ENCODE results near the gene AUTS2. TPM values are rescaled to one million over a fixed set of nuclear protein-coding genes. Genes with fewer than 3 reads are reported as not detected.
A peak's percentile ranks its signal among the peaks of the same experiment; 100 is the strongest.

Gene AUTS2
- total and polyA plus RNA-seq, 2 donors, result 13.4 to 87.7 TPM

DNA sequence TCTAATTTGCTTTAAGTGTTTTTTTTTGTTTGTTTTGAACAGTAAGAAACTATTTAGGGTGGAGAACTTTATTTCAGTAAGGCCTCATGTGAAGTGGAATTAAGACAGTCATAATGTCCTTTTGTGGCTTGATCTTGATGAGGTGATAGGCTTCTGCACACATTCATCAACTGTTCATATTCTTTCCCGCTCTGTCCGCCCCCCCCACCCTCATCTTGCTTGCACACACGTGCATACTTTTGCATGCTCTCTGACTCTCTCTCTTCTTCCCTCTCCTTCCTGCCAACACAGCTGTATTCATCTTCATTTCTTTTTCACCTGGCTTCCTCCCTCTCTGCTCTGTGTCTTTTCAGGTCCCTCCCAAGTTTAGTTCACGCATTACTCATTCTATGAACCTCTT, 429.6 kb downstream of the AUTS2 start:
- Histone ChIP-seq H3K36me3 (ENCODE audit: insufficient read depth) (no peaks in the 10 kb centered on the region), H3K27ac (ENCODE audit: low read depth) (no peak overlapping the region), H3K4me1 (ENCODE audit: insufficient read depth) (no peaks in the 10 kb centered on the region), H3K4me3 (ENCODE audit: low read depth, low read length) (no peak overlapping the region)
- DNase-seq (ENCODE audit: extremely low spot score), result no peak
- 83% methylated on average over 4 of the region's 4 CpGs for WGBS

DNA sequence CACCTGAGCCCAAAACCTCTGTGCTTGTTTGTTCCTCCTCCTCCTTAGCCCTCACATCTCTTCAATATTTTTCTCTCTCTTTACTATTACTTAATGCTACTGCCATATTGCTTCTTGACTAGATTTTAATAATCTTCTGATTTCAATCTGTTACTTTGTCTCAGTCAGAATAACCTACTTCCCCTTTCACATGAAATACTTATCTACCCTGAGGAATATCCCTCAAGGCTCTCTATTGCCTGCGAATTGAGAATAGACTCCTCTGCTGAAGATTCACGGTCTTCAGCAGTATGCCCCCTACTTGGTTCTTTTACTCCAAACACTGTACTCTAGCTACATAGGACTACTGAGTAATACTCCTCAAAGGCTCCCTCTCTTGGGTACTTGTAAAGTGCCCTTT, 430.3 kb downstream of the AUTS2 start:
- H3K4me1 ChIP-seq (ENCODE audit: insufficient read depth), result no peaks in the 10 kb centered on the region
- H3K4me3 ChIP-seq (ENCODE audit: low read depth, low read length), result no peak overlapping the region
- no peak for DNase-seq (ENCODE audit: extremely low spot score)
- no peaks in the 10 kb centered on the region for H3K36me3 ChIP-seq (ENCODE audit: insufficient read depth)
- no peak overlapping the region for H3K27ac ChIP-seq (ENCODE audit: low read depth)
- 92% methylated on average over 2 of the region's 2 CpGs for WGBS

DNA sequence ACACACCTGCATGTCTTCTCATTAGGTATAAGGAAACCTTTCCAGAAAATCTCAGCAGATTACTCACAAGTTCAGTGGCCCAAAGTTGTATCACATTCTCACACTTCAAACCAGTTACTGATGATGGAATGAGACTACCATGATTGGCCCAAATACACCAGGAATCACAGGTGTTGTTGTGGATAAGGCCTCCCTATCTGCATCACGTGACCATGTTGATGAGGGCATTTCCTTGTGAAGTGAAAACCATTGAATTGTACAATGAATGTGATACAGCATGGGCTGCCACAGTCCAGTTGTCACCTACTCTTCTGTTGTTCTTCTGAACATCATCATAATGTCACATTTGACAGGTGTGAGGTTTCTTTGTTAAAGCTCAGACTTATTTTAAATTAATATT, 431.7 kb downstream of the AUTS2 start:
- H3K4me1 ChIP-seq (ENCODE audit: insufficient read depth), result no peaks in the 10 kb centered on the region
- H3K27ac ChIP-seq (ENCODE audit: low read depth), result no peak overlapping the region
- WGBS, result 97% methylated on average over 1 of the region's 1 CpG
- no peaks in the 10 kb centered on the region for H3K36me3 ChIP-seq (ENCODE audit: insufficient read depth)
- no peak for DNase-seq (ENCODE audit: extremely low spot score)
- no peak overlapping the region for H3K4me3 ChIP-seq (ENCODE audit: low read depth, low read length)

DNA sequence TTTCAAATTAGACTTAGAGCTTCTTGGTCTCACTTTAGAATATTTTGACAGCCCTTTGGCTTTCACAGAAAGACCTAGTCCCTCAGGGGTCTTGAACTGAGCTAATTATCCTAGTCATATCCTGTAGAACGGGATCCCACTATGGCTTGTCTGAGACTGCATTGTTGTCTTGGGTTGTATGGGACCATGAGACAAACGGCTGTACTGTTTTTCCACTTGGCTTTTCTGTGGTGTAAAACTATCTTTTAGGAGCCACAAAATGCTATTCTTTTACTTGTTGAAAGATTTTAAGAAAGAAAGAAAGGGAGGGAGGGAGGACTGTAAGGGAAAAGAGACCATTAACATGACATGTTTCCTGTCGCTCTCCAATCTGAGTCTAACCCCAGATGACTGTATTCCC, 432.5 kb downstream of the AUTS2 start:
- Histone ChIP-seq H3K4me3 (ENCODE audit: low read depth, low read length) (no peak overlapping the region), H3K4me1 (ENCODE audit: insufficient read depth) (no peaks in the 10 kb centered on the region), H3K36me3 (ENCODE audit: insufficient read depth) (no peaks in the 10 kb centered on the region), H3K27ac (ENCODE audit: low read depth) (no peak overlapping the region)
- WGBS, result 88% methylated on average over 3 of the region's 3 CpGs
- no peak for DNase-seq (ENCODE audit: extremely low spot score)

DNA sequence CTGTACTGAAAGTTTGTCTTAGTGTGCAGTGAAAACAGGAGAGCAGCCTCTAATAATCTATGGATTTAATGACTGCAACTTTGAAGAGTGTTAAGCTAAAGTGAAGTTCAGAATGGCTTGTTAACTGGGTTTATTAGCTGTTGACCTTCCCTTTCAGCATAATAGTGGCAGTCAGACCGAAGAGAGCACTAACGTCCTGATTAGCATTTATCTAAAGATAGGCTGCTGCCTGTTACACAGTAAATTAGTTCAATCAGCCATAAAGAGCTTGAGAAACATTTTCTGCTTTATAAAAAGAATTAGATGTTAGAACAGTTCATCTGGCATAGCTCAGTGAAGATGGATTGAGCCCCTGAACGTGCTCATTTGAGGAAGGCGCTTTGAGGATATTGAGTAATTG, 433.0 kb downstream of the AUTS2 start:
- no peak overlapping the region for H3K27ac ChIP-seq (ENCODE audit: low read depth)

DNA sequence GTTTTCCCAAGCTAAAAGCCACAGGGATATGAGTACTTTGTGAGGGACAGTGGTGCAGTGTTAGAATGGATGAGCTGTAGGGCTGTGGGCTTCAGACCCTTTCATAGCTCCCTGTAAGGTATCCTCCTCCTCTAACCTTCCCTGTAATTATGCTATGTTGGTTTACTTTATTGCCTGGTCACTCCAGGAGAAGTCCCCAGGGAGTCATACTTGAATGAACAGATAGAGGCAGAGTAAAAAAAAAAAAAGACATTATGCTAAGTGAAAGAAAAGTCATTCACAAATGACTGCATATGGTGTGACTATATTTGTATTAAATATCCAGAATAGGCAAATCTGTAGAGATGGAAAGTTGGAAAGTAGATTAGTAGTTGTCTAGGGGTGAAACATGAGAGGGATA, 434.4 kb downstream of the AUTS2 start:
- DNase-seq (ENCODE audit: extremely low spot score), result no peak
- Histone ChIP-seq H3K27ac (ENCODE audit: low read depth) (no peak overlapping the region), H3K4me1 (ENCODE audit: insufficient read depth) (no peaks in the 10 kb centered on the region), H3K36me3 (ENCODE audit: insufficient read depth) (no peaks in the 10 kb centered on the region), H3K4me3 (ENCODE audit: low read depth, low read length) (no peak overlapping the region)

More for the DNA sequence above, 433.0 kb downstream of the AUTS2 start:
- DNase-seq (ENCODE audit: extremely low spot score), result no peak
- Histone ChIP-seq H3K4me3 (ENCODE audit: low read depth, low read length) (no peak overlapping the region), H3K4me1 (ENCODE audit: insufficient read depth) (no peaks in the 10 kb centered on the region), H3K36me3 (ENCODE audit: insufficient read depth) (no peaks in the 10 kb centered on the region)
- WGBS, result 87% methylated on average over 4 of the region's 4 CpGs

DNA sequence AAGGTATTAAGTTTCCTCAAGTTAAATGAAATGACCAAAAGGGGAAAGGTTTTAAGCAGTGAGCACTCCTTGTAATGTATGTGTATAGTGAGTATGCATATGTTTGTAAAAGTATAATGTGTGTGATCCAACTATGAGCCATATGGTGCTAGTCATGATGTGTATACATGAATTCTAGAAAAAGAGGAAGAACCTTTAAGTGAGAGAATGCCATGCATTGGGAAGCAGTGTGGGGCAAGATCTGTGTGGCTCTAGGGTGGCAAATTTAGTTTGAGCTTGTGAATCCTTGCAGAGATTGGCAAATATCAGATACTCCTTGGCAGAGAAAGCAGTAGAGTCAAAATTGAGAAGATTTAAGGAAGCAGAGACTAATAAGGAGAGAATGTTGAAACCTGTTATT, 435.0 kb downstream of the AUTS2 start:
- Histone ChIP-seq H3K4me3 (ENCODE audit: low read depth, low read length) (no peak overlapping the region), H3K36me3 (ENCODE audit: insufficient read depth) (no peaks in the 10 kb centered on the region), H3K4me1 (ENCODE audit: insufficient read depth) (no peaks in the 10 kb centered on the region), H3K27ac (ENCODE audit: low read depth) (no peak overlapping the region)
- DNase-seq (ENCODE audit: extremely low spot score), result no peak

DNA sequence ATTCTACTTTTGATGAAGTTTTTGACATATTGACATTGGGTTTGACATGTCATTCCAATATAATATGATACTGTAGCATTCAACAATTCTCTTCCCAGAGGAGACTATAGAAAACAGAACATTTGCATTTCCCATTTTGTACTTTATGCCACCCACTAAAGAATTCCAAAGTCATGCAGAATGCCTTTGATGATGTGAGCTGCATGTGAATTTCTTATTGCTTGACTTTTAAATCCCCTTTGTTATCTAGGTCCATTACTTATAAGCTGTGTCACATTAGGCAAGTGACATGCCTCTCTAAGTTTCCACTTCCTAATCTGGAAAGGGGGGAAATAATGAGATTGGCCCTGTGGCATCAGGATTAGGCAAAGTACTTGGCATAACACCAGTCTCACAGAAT, 436.7 kb downstream of the AUTS2 start:
- no peak for DNase-seq (ENCODE audit: extremely low spot score)
- Histone ChIP-seq H3K27ac (ENCODE audit: low read depth) (no peak overlapping the region), H3K4me1 (ENCODE audit: insufficient read depth) (no peaks in the 10 kb centered on the region), H3K4me3 (ENCODE audit: low read depth, low read length) (no peak overlapping the region), H3K36me3 (ENCODE audit: insufficient read depth) (no peaks in the 10 kb centered on the region)

DNA sequence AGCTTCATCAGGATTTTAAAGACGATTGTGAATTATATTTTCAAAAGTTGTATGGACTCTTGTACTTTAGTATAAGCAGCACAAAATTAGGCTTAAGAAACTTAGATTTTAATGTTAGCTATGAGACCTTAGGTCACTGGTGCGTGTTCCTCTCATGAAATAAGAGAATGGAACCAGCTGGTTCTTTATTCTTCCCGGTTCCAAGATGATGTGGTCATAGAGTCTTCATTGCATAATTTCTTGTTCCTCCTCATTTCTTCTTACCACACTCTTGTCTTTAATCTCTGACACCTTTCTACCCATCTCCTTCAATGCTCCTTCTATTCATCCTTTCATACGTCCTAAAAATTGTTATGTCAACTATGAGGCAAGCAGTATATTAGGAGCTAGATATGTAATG, 437.2 kb downstream of the AUTS2 start:
- DNase-seq (ENCODE audit: extremely low spot score), result no peak
- 61% methylated on average over 4 of the region's 4 CpGs for WGBS

DNA sequence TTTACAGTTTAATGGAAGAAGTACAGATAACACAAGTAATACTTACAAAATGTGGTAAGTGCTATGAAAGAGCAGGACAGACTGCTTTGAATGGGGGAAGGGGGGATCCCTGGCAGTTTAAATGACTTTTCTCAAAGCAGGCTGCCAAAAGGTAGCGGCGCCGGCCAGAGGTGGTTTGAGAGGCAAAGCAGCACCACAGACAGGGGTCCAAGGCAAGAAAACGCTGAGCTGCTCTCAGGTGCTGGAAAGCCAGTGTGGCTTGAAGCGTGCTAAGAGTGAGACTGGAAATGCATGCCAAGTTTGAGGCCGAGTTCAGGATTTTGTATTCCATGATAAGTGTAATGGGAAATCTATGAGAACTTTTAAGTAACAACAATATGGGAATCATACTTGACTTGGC, 437.7 kb downstream of the AUTS2 start:
- no peaks in the 10 kb centered on the region for H3K36me3 ChIP-seq (ENCODE audit: insufficient read depth)
- no peak overlapping the region for H3K27ac ChIP-seq (ENCODE audit: low read depth)
- H3K4me3 ChIP-seq (ENCODE audit: low read depth, low read length), result no peak overlapping the region
- WGBS, result 88% methylated on average over 6 of the region's 6 CpGs
- H3K4me1 ChIP-seq (ENCODE audit: insufficient read depth), result no peaks in the 10 kb centered on the region
- DNase-seq (ENCODE audit: extremely low spot score), result no peak

More for the DNA sequence above, 437.2 kb downstream of the AUTS2 start:
- Histone ChIP-seq H3K36me3 (ENCODE audit: insufficient read depth) (no peaks in the 10 kb centered on the region), H3K4me3 (ENCODE audit: low read depth, low read length) (no peak overlapping the region), H3K4me1 (ENCODE audit: insufficient read depth) (no peaks in the 10 kb centered on the region), H3K27ac (ENCODE audit: low read depth) (no peak overlapping the region)

DNA sequence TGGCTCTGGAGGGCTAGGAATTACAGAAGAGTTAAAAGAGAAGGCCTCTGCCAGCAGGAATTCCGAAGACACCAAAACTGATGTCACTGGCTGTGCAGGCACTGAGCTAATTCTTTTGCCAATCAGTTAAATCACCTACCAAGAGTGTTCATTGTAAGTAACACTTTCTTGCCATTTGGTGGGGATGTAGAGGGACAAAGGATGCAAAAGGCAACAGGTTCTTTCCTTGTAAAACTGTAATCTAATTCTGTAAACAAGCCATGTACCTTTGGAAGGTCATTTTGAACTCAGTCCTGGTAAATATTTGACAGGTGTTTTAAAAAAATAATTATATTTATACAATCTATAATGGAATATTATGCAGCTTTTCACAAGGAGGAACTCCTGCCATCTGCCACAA, 438.4 kb downstream of the AUTS2 start:
- Histone ChIP-seq H3K4me3 (ENCODE audit: low read depth, low read length) (no peak overlapping the region), H3K4me1 (ENCODE audit: insufficient read depth) (no peaks in the 10 kb centered on the region), H3K36me3 (ENCODE audit: insufficient read depth) (no peaks in the 10 kb centered on the region), H3K27ac (ENCODE audit: low read depth) (no peak overlapping the region)
- 70% methylated on average over 1 of the region's 1 CpG for WGBS
- DNase-seq (ENCODE audit: extremely low spot score), result no peak

DNA sequence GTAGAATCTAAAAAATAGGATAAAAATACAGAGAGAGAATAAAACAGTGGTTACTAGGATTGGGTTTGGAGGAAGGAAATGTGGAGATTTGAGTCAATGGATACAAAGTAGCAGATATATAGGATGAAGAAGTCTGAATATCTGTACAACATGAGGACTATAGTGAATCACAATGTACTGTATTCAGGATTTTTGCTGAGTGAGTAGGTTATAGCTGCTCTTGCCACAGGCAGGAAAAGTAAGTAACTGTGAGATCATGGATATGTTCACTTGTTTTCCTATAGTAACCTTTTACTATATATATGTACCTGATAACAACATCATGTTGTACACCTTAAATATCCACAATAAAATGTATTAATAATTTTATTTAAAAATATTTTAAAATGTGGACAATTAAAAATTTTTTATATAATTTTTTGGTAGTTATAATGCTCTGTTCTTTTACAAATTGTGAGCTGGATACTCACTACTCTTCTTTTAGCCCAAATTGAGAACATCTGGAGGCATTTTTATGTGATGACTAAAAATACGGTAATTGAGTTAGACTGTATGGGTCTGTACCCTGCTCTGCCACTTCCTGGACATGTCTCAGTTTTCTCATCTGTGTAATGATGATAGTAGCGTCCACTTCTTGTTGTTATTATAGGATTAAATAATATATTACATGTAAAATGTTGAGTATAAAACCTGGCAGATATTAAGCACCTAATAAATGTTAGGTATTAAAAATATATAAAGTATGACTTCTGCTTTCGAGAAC, 439.1 kb downstream of the AUTS2 start:
- 89% methylated on average over 3 of the region's 3 CpGs for WGBS
- Histone ChIP-seq H3K4me1 (ENCODE audit: insufficient read depth) (no peaks in the 10 kb centered on the region), H3K36me3 (ENCODE audit: insufficient read depth) (no peaks in the 10 kb centered on the region), H3K27ac (ENCODE audit: low read depth) (no peak overlapping the region), H3K4me3 (ENCODE audit: low read depth, low read length) (no peak overlapping the region)
- no peak for DNase-seq (ENCODE audit: extremely low spot score)

DNA sequence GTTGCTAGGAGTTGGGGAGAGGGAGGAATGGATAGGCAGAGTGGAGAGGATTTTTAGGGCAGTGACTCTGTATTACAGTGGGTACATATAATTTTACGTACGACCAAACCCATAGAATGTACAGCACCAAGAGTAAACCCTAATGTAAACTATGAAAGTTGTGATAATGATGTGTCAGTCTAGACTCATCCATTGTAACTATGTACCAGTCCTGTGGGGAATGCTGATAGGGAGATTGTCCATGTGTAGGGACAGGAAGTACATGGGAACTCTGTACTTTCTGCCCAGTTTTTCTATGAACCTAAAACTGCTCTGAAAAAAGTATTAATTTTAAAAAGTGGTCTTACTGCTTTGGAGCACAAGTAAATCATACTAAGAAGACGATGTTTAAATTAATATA, 441.8 kb downstream of the AUTS2 start:
- no peak for DNase-seq (ENCODE audit: extremely low spot score)
- no peaks in the 10 kb centered on the region for H3K4me1 ChIP-seq (ENCODE audit: insufficient read depth)
- no peaks in the 10 kb centered on the region for H3K36me3 ChIP-seq (ENCODE audit: insufficient read depth)
- H3K27ac ChIP-seq (ENCODE audit: low read depth), result no peak overlapping the region
- 95% methylated on average over 3 of the region's 3 CpGs for WGBS
- no peak overlapping the region for H3K4me3 ChIP-seq (ENCODE audit: low read depth, low read length)

DNA sequence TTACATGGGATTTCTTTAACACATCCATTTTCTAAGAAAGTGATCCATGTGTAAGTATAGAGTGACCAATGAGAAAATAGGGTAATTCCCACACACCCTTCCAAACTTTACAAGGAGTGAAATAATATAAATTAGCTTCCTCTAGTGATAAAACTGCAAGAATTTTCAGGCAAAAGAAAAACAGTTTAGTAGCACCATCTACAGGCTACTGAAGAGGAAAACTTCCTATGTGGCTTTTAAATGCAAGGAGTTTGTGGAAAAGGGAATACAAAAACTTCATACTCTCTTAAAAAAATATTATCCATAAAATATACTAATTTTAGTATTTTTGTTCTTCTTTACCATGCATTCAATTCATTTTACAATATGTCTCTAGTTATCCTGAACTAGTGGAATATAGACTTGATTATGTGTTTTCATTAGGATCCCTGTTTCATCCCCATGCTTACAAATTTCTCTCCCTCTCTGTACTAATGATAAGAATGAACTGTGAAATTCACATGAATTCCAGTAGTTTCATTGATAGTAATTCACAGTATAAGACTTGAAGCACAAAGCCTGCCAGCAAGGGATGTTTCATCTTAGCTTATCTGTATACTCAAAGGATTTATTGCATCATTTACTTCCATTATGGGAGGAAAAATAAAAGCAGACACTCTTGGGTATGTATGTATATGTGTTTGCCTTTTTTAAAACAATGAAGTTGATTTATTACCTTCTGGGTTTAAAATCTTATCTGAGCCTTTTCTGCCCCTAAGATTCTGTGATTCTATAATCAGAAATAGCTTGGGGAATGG, 442.9 kb downstream of the AUTS2 start:
- Histone ChIP-seq H3K36me3 (ENCODE audit: insufficient read depth) (no peaks in the 10 kb centered on the region), H3K4me1 (ENCODE audit: insufficient read depth) (no peaks in the 10 kb centered on the region), H3K4me3 (ENCODE audit: low read depth, low read length) (no peak overlapping the region), H3K27ac (ENCODE audit: low read depth) (no peak overlapping the region)
- DNase-seq (ENCODE audit: extremely low spot score), result peak; percentile 23
